ENCODE results near the gene RTP1. TPM values are rescaled to one million over a fixed set of nuclear protein-coding genes. Genes with fewer than 3 reads are reported as not detected.

RTP1 gene
- total and polyA plus RNA-seq, 4 donors, result 0.16 to 0.48 TPM; not detected in 2

GRCh38 chr3:187207062-187207461 lies 9.8 kb downstream of the RTP1 start:
- intact Hi-C loops (cut with DNase I), result no loop called here
- H3K36me3 ChIP-seq (ENCODE audit: control insufficient read depth in 1 of 2, insufficient read depth in 2 of 2, low read length in 1 of 2), result no peaks in the 10 kb centered on the region
- WGBS, 2 donors, result 78 to 87% methylated on average over 2 of the region's 2 CpGs
- H3K27me3 ChIP-seq (ENCODE audit: control insufficient read depth in 1 of 2, insufficient read depth in 2 of 2, low read length in 1 of 2), result no peaks in the 10 kb centered on the region
- H3K27ac ChIP-seq (ENCODE audit: low read depth in 1 of 2, low read length in 2 of 2), result peak overlapping the region in 1 of 2 donors; percentile 56
- H3K4me1 ChIP-seq (ENCODE audit: control insufficient read depth in 1 of 2, insufficient read depth in 2 of 2, low read length in 2 of 2), result peaks cover 11 to 13% of the 10 kb centered on the region in 2 donors
- H3K9me3 ChIP-seq (ENCODE audit: control insufficient read depth, low read length), result no peaks in the 10 kb centered on the region
- DNase-seq, result no peak
- ATAC-seq (ENCODE audit: low FRiP score), result no peak
- H3K4me3 ChIP-seq (ENCODE audit: low read length in 2 of 2), result no peak overlapping the region

GRCh38 chr3:187207624-187208023 lies 10.3 kb downstream of the RTP1 start:
- ATAC-seq (ENCODE audit: low FRiP score), result no peak
- H3K36me3 ChIP-seq (ENCODE audit: control insufficient read depth in 1 of 2, insufficient read depth in 2 of 2, low read length in 1 of 2), result no peaks in the 10 kb centered on the region
- no peaks in the 10 kb centered on the region for H3K9me3 ChIP-seq (ENCODE audit: control insufficient read depth, low read length)
- H3K27me3 ChIP-seq (ENCODE audit: control insufficient read depth in 1 of 2, insufficient read depth in 2 of 2, low read length in 1 of 2), result no peaks in the 10 kb centered on the region
- H3K4me1 ChIP-seq (ENCODE audit: control insufficient read depth in 1 of 2, insufficient read depth in 2 of 2, low read length in 2 of 2), result peaks cover 12 to 13% of the 10 kb centered on the region in 2 donors
- no peak overlapping the region for H3K4me3 ChIP-seq (ENCODE audit: low read length in 2 of 2)
- DNase-seq, result no peak
- intact Hi-C loops (cut with DNase I), result loop anchor here in 1 of 2 donors (2.0 kb wide), 1 partner anchor 15 kb away; no protein-coding TSS in a partner anchor
- H3K27ac ChIP-seq (ENCODE audit: low read depth in 1 of 2, low read length in 2 of 2), result peak overlapping the region; percentile 11 to 43

DNA sequence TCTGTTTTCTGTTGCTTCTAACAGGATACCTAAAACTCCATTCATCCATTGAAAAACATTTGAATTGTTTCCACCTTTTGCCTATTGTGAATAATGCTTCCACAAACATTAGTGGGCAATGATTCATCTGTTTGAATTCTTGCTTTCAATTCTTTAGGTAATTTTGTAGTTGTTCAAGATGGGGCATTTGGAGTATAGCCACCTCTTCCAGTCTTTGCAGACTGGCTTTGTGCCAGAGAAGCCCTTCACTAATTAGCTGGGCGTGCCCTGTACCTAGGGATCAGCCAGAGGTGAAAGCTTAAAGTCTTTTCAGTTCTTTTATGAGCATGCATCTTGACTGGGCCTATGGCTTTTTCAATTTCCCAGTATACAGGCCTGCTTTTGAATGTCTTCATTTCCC lies 10.9 kb downstream of the RTP1 start:
- ATAC-seq (ENCODE audit: low FRiP score) (no peak), DNase-seq (no peak)
- peaks cover 13 to 15% of the 10 kb centered on the region in 2 donors for H3K4me1 ChIP-seq (ENCODE audit: control insufficient read depth in 1 of 2, insufficient read depth in 2 of 2, low read length in 2 of 2)
- intact Hi-C loops (cut with DNase I), result loop anchor here in 1 of 2 donors (2.0 kb wide), 1 partner anchor 15 kb away; no protein-coding TSS in a partner anchor
- H3K4me3 ChIP-seq (ENCODE audit: low read length in 2 of 2), result no peak overlapping the region
- no peaks in the 10 kb centered on the region for H3K9me3 ChIP-seq (ENCODE audit: control insufficient read depth, low read length)
- WGBS, 2 donors, result 60 to 62% methylated on average over 1 of the region's 1 CpG
- no peaks in the 10 kb centered on the region for H3K27me3 ChIP-seq (ENCODE audit: control insufficient read depth in 1 of 2, insufficient read depth in 2 of 2, low read length in 1 of 2)
- H3K36me3 ChIP-seq (ENCODE audit: control insufficient read depth in 1 of 2, insufficient read depth in 2 of 2, low read length in 1 of 2), result no peaks in the 10 kb centered on the region
- H3K27ac ChIP-seq (ENCODE audit: low read depth in 1 of 2, low read length in 2 of 2), result peak overlapping the region; percentile 11 to 43

DNA sequence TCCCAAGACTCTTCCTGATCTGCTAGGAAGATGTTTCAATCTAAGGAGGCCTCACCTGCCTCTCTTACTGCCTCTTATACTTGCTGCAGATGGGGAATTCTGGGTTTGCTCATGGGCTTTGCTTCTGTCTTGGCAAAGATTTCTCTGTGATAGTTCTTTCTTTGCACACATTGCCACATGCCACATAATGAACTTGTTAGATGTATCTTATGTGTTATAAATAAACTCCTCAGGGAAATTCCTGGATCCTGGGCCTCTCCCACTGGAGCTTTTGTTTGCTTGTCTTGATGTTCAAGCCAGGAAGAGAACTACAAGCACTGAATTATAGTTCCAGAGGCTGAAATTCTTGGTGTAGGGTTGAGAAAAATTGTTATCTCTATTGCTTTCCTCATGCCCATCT lies 12.2 kb downstream of the RTP1 start:
- Histone ChIP-seq H3K36me3 (ENCODE audit: control insufficient read depth in 1 of 2, insufficient read depth in 2 of 2, low read length in 1 of 2) (no peaks in the 10 kb centered on the region), H3K4me3 (ENCODE audit: low read length in 2 of 2) (no peak overlapping the region), H3K27ac (ENCODE audit: low read depth in 1 of 2, low read length in 2 of 2) (peak overlapping the region; percentile 61 to 98), H3K4me1 (ENCODE audit: control insufficient read depth in 1 of 2, insufficient read depth in 2 of 2, low read length in 2 of 2) (peaks cover 13 to 19% of the 10 kb centered on the region in 2 donors), H3K9me3 (ENCODE audit: control insufficient read depth, low read length) (no peaks in the 10 kb centered on the region), H3K27me3 (ENCODE audit: control insufficient read depth in 1 of 2, insufficient read depth in 2 of 2, low read length in 1 of 2) (no peaks in the 10 kb centered on the region)
- ATAC-seq (ENCODE audit: low FRiP score) (no peak), DNase-seq (no peak)
- intact Hi-C loops (cut with DNase I), result loop anchor here in 1 of 2 donors (2.0 kb wide), 1 partner anchor 17 kb away; no protein-coding TSS in a partner anchor

- no peaks in the 10 kb centered on the region for H3K9me3 ChIP-seq (ENCODE audit: control insufficient read depth, low read length)
- WGBS, 2 donors, result 8 to 13% methylated on average over 1 of the region's 1 CpG
- H3K4me3 ChIP-seq (ENCODE audit: low read length in 2 of 2), result no peak overlapping the region
- no peaks in the 10 kb centered on the region for H3K36me3 ChIP-seq (ENCODE audit: control insufficient read depth in 1 of 2, insufficient read depth in 2 of 2, low read length in 1 of 2)
- intact Hi-C loops (cut with DNase I), result no loop called here
- no peaks in the 10 kb centered on the region for H3K27me3 ChIP-seq (ENCODE audit: control insufficient read depth in 1 of 2, insufficient read depth in 2 of 2, low read length in 1 of 2)
- H3K4me1 ChIP-seq (ENCODE audit: control insufficient read depth in 1 of 2, insufficient read depth in 2 of 2, low read length in 2 of 2), result peaks cover 13 to 19% of the 10 kb centered on the region in 2 donors
- DNase-seq (no peak), ATAC-seq (ENCODE audit: low FRiP score) (no peak)
- peak overlapping the region; percentile 61 to 98 for H3K27ac ChIP-seq (ENCODE audit: low read depth in 1 of 2, low read length in 2 of 2)
Observed at GRCh38 chr3:187210091-187210490, 12.8 kb downstream of the RTP1 start.

DNA sequence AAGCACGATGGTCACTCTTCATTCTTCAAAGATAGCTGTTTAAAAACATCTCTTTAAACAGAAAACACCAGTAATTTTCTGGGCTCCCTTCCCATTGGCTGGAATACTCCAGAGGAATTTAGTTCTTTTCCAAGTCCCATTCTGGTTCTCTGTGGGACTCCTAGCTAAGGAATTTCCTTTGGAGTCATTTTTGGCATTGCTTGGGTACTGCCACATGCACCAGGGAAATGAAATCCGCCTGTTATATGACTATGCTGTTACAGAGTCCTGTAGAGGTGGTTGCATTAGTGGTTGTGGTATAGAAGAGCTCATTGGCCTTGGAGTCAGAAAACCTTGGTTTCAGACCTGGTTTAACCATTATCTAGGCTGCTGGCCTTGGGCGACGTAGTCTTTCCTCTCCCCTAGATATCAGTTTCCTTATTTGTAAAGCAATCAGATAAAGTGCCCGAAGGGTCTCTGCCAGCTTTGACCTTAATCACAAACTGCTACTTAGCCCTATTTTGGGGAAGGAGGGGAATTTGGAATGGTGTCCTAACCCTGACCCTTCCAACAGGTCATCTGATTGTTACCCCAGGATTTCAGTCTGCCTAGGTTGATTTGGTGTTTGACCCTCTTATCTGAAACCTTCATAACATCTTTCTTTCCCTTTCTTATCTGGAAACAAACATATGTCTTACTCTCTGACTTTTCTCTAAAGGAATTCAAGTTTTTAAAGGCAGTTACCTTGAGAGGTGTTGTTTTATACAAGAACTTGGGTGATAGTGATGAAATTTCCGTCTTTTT lies 13.4 kb downstream of the RTP1 start:
- Histone ChIP-seq H3K9me3 (ENCODE audit: control insufficient read depth, low read length) (no peaks in the 10 kb centered on the region), H3K27ac (ENCODE audit: low read depth in 1 of 2, low read length in 2 of 2) (peak overlapping the region; percentile 47 to 98), H3K36me3 (ENCODE audit: control insufficient read depth in 1 of 2, insufficient read depth in 2 of 2, low read length in 1 of 2) (no peaks in the 10 kb centered on the region), H3K4me1 (ENCODE audit: control insufficient read depth in 1 of 2, insufficient read depth in 2 of 2, low read length in 2 of 2) (peaks cover 13 to 19% of the 10 kb centered on the region in 2 donors), H3K27me3 (ENCODE audit: control insufficient read depth in 1 of 2, insufficient read depth in 2 of 2, low read length in 1 of 2) (no peaks in the 10 kb centered on the region), H3K4me3 (ENCODE audit: low read length in 2 of 2) (no peak overlapping the region)
- no peak for DNase-seq
- ATAC-seq (ENCODE audit: low FRiP score), result peak; percentile 85
- intact Hi-C loops (cut with DNase I), result no loop called here
- WGBS, 2 donors, result 6 to 15% methylated on average over 6 of the region's 6 CpGs

DNA sequence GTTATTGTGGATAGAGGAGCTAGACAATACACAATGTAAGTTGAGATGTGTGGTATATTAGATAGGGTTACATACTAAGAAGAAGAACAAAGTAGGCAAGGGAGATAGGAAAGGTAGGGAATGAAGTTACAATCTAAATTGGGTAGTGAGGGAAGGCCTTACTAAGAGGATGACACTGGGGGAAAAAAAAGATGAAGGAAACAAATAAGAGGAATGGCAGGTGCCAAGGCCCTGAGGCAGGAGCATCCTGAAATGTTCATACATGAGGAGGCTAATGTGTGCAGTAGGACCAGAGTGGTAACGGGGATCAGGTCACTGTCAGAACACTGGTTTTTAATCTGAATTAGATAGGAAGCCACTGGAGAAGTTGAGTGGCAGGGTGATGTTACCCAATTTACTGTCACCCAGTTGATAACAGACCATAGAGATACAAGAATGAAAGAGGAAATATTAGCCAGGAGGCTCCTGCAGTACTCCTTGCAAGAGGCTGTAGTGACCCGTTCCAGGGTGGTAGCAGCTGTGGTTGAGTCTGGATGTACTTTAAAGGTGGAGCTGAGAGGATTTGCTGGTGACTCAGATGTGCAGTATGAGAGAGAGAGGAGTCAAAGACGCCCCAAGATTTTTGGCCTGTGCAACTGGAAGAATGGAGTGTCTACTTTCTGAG lies 14.4 kb downstream of the RTP1 start:
- ATAC-seq (ENCODE audit: low FRiP score) (no peak), DNase-seq (no peak)
- H3K27ac ChIP-seq (ENCODE audit: low read depth in 1 of 2, low read length in 2 of 2), result peak overlapping the region; percentile 63 to 75
- no peak overlapping the region for H3K4me3 ChIP-seq (ENCODE audit: low read length in 2 of 2)
- H3K4me1 ChIP-seq (ENCODE audit: control insufficient read depth in 1 of 2, insufficient read depth in 2 of 2, low read length in 2 of 2), result peaks cover 13 to 19% of the 10 kb centered on the region in 2 donors
- 66 to 70% methylated on average over 3 of the region's 3 CpGs for WGBS, 2 donors
- no peaks in the 10 kb centered on the region for H3K36me3 ChIP-seq (ENCODE audit: control insufficient read depth in 1 of 2, insufficient read depth in 2 of 2, low read length in 1 of 2)
- no peaks in the 10 kb centered on the region for H3K27me3 ChIP-seq (ENCODE audit: control insufficient read depth in 1 of 2, insufficient read depth in 2 of 2, low read length in 1 of 2)
- no peaks in the 10 kb centered on the region for H3K9me3 ChIP-seq (ENCODE audit: control insufficient read depth, low read length)
- intact Hi-C loops (cut with DNase I), result no loop called here

- Histone ChIP-seq H3K9me3 (ENCODE audit: control insufficient read depth, low read length) (no peaks in the 10 kb centered on the region), H3K36me3 (ENCODE audit: control insufficient read depth in 1 of 2, insufficient read depth in 2 of 2, low read length in 1 of 2) (no peaks in the 10 kb centered on the region), H3K27ac (ENCODE audit: low read depth in 1 of 2, low read length in 2 of 2) (peak overlapping the region in 1 of 2 donors; percentile 75), H3K4me3 (ENCODE audit: low read length in 2 of 2) (no peak overlapping the region), H3K27me3 (ENCODE audit: control insufficient read depth in 1 of 2, insufficient read depth in 2 of 2, low read length in 1 of 2) (no peaks in the 10 kb centered on the region), H3K4me1 (ENCODE audit: control insufficient read depth in 1 of 2, insufficient read depth in 2 of 2, low read length in 2 of 2) (peaks cover 13 to 17% of the 10 kb centered on the region in 2 donors)
- 89 to 94% methylated on average over 3 of the region's 3 CpGs for WGBS, 2 donors
- DNase-seq (no peak), ATAC-seq (ENCODE audit: low FRiP score) (no peak)
- intact Hi-C loops (cut with DNase I), result no loop called here
Observed at GRCh38 chr3:187212196-187212545, 14.9 kb downstream of the RTP1 start.

DNA sequence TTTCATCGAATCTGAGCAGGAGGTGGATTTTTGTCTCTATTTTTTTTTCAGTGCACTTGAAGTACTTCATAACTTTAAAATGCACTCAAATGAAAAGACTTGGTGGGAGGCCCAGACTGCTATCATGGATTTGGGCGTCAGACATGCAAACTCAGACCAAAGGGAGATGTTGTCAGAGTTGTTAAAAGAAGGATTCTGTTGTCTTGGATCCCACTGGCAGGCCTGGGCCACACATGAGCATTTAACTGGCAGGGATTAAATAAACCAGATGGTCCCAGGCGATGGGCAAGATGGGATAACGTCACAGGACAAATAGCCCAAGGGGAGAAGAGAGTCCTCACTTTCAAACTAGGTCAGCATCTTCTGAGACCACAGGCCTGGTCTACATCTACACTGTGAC lies 15.4 kb downstream of the RTP1 start:
- H3K36me3 ChIP-seq (ENCODE audit: control insufficient read depth in 1 of 2, insufficient read depth in 2 of 2, low read length in 1 of 2), result no peaks in the 10 kb centered on the region
- 7 to 10% methylated on average over 4 of the region's 4 CpGs for WGBS, 2 donors
- DNase-seq (no peak), ATAC-seq (ENCODE audit: low FRiP score) (peak; percentile 49)
- intact Hi-C loops (cut with DNase I), result no loop called here
- no peaks in the 10 kb centered on the region for H3K9me3 ChIP-seq (ENCODE audit: control insufficient read depth, low read length)
- H3K27me3 ChIP-seq (ENCODE audit: control insufficient read depth in 1 of 2, insufficient read depth in 2 of 2, low read length in 1 of 2), result no peaks in the 10 kb centered on the region
- peaks cover 13 to 17% of the 10 kb centered on the region in 2 donors for H3K4me1 ChIP-seq (ENCODE audit: control insufficient read depth in 1 of 2, insufficient read depth in 2 of 2, low read length in 2 of 2)
- peak overlapping the region in 1 of 2 donors; percentile 75 for H3K27ac ChIP-seq (ENCODE audit: low read depth in 1 of 2, low read length in 2 of 2)
- H3K4me3 ChIP-seq (ENCODE audit: low read length in 2 of 2), result no peak overlapping the region
